Brain microvascular endothelial cell (primary cell): ENCODE results near the gene SPRY1.

Source experiments
- DNase-seq: peaks from one replicate; pipeline ENCODE4 v3.0.0-alpha.2; 2020
- H3K27ac ChIP-seq: fragments of 250-450 bp; sonication (Bioruptor Pico); 2 replicates; pipeline ENCODE4 v1.5.1; 2020; ENCODE audit warnings: mild to moderate bottlenecking, moderate library complexity
- H3K27me3 ChIP-seq: fragments of 250-450 bp; sonication (Bioruptor Pico); replicated peaks from 2 replicates; pipeline ENCODE4 v1.5.1; 2020; ENCODE audit warnings: mild to moderate bottlenecking
- H3K36me3 ChIP-seq: fragments of 250-450 bp; sonication (Bioruptor Pico); replicated peaks from 2 replicates; pipeline ENCODE4 v1.5.1; 2020; ENCODE audit warnings: mild to moderate bottlenecking
- H3K4me3 ChIP-seq: 2 replicates; pipeline ENCODE4 v1.5.1; 2011; ENCODE audit warnings: low read depth, mild to moderate bottlenecking, control low read depth, low read length, moderate library complexity
- in situ Hi-C: cut with HindIII; loops from 2 replicates; pipeline ENCODE4 v1.10.0; 2017; ENCODE audit warnings: low sequenced_read_pairs, low pct_ligation_motif_present
- TF ChIP-seq, protein P1 (sequence below): IDR thresholded peaks from 2 replicates; pipeline ENCODE4 v1.5.1; 2011; ENCODE audit warnings: low read depth, mild to moderate bottlenecking, moderate library complexity, low read length, control low read depth, inconsistent platforms; ENCODE audit errors: missing control alignments

SPRY1 gene, protein sequence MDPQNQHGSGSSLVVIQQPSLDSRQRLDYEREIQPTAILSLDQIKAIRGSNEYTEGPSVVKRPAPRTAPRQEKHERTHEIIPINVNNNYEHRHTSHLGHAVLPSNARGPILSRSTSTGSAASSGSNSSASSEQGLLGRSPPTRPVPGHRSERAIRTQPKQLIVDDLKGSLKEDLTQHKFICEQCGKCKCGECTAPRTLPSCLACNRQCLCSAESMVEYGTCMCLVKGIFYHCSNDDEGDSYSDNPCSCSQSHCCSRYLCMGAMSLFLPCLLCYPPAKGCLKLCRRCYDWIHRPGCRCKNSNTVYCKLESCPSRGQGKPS

DNA sequence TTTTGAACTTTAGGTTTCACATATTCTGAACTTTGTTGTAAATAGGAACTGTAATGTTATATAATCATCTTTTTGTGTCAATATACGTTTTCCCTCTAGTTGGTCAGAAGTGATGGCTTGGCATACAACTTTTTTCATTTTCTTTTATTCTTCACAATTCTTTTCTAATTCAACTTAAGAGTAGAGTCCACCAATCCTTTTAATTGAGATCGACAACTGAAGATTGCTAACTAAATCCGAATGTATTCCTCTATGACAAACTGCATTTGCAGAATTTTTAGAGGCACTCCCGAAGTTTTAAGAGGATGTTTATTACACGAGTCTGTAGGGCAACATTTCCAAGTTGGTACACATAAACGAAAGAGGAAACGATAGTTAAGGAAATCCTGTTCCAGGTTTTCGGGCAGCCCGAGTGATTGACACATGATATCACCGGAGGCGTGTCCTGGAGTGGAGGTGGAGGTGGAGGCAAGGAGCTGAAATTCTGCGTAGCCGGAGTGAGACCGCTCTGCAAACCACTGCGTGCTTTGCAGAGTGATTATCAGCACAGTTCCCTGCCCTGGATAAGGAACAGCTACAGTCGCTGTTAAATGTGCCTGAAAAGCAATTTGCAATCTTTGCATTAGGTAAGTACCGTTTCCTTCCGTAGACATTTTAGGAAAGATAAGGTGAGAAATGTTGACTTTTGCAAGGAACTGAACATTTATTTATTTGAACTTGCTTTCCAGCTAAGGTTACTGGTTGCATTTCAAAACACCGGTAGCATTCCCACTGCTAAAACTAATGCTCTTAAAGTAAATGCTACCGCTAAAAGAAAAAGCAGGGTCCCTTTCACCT, at the start of gene SPRY1:
Gene SPRY1 (plus strand): TSS at position 489 of the 837 bp plus-strand sequence. CDS start 4,797 bp downstream, outside the sequence.
- peak within 1 kb of the TSS; percentile 73 for H3K27ac ChIP-seq
- H3K36me3 ChIP-seq: no peaks in the 10 kb centered on the region
- peak within 1 kb of the TSS; percentile 81 for H3K4me3 ChIP-seq
- TF ChIP-seq, protein P1, sequence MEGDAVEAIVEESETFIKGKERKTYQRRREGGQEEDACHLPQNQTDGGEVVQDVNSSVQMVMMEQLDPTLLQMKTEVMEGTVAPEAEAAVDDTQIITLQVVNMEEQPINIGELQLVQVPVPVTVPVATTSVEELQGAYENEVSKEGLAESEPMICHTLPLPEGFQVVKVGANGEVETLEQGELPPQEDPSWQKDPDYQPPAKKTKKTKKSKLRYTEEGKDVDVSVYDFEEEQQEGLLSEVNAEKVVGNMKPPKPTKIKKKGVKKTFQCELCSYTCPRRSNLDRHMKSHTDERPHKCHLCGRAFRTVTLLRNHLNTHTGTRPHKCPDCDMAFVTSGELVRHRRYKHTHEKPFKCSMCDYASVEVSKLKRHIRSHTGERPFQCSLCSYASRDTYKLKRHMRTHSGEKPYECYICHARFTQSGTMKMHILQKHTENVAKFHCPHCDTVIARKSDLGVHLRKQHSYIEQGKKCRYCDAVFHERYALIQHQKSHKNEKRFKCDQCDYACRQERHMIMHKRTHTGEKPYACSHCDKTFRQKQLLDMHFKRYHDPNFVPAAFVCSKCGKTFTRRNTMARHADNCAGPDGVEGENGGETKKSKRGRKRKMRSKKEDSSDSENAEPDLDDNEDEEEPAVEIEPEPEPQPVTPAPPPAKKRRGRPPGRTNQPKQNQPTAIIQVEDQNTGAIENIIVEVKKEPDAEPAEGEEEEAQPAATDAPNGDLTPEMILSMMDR: no peak
- peak; percentile 94 for DNase-seq
- H3K27me3 ChIP-seq: no peaks in the 10 kb centered on the region
- in situ Hi-C loops: no loop called here

DNA sequence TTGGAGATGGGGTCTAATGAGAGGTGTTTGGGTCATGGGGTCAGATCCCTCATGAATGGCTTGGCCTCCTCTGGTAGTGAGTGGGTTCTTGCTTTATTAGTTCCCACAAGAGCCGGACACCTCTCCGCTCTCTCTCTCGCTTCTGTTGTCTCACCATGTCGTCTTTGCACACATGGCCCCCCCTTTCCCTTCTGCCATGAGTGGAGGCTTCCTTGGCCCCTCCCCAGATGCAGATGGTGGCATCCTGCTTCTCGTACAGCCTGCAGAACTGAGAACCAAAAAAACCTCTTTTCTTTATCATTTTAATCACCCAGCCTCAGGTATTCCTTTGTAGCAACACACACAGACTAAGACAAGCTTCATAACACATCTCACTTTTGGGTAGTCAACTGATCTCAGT, 49.6 kb upstream of the SPRY1 start:
- no peak overlapping the region for H3K27ac ChIP-seq
- no peaks in the 10 kb centered on the region for H3K27me3 ChIP-seq
- in situ Hi-C loops: no loop called here
- TF ChIP-seq, protein P1: no peak
- no peak overlapping the region for H3K4me3 ChIP-seq
- H3K36me3 ChIP-seq: no peaks in the 10 kb centered on the region
- no peak for DNase-seq

DNA sequence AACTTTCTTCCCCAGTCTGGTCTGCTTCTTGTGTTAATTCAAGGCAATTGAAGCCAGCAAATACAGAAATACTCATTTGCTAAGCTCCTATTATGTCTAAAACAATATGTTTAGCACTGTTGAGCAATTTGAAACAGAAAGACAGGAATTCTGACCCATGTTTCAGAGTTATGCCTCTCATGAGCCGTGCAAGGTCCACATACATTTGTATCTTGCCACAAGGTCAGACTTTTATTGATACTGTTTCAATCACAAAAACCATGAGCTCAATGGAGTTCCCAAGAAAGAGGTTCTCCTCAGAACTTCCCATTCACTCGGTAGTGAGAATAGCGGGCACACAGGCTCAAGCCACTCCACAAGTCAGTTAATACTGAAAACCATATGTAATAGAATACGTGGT, 47.6 kb upstream of the SPRY1 start:
- in situ Hi-C loops: no loop called here

DNA sequence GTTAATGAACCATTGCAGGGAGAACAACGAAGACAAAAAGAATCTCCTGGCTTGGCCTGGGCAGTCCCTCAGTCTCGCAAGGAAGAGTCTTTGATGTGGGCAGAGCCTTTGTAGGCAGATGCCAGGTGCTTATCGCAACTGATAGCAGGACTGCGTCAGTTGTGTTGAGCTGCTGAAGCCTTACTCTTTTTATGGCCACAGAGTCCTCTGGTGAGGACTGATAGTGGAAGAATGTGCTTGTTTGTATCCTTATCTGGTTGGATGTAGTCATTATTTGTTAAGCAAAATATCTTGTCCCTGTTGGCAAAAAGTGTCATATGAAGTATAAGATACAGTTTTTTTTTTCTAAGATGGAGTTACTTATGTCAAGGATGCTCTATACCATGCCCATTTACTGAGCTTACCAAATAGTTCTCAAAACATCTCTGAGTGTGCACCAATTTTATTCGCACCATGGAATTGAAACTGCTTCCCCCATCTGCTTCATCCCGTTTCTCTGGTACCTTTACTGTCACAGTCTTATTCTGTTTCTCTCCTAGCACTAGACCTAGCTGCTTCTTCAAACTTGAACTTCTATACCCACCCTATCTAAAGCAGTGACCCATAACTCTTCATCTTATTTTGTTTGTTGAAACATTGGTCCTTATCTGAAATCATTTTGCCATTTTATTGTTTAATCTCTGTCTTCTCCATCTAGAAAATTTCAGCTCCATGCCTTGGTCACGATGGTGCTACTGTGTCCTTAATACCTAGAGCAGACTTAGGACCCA, 47.0 kb upstream of the SPRY1 start:
- Histone ChIP-seq H3K4me3 (no peak overlapping the region), H3K27me3 (no peaks in the 10 kb centered on the region), H3K27ac (no peak overlapping the region), H3K36me3 (no peaks in the 10 kb centered on the region)
- in situ Hi-C loops: no loop called here
- DNase-seq: no peak
- TF ChIP-seq, protein P1: no peak

More for the DNA sequence above, 47.6 kb upstream of the SPRY1 start:
- no peaks in the 10 kb centered on the region for H3K36me3 ChIP-seq
- TF ChIP-seq, protein P1: no peak
- no peak overlapping the region for H3K4me3 ChIP-seq
- DNase-seq: no peak
- H3K27ac ChIP-seq: no peak overlapping the region
- no peaks in the 10 kb centered on the region for H3K27me3 ChIP-seq

DNA sequence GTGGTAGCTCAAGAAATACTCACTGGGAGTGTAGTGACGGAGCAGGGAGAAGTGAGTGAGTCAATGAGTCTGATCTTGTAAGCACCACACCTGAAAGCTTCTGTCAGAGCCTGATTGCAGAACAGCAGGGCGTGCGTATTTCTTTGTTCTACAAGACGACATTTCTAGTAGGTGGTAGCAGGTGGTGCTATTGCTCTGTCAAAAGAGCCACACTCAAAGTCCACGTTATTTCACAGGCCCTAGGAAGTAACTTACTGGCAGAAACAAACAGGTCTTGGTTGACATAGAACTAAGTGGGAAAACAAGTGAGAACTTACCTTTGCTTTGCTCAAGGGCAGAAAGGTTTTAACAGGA, 46.4 kb upstream of the SPRY1 start:
- H3K27me3 ChIP-seq: no peaks in the 10 kb centered on the region
- TF ChIP-seq, protein P1: no peak
- no peaks in the 10 kb centered on the region for H3K36me3 ChIP-seq
- H3K27ac ChIP-seq: no peak overlapping the region
- in situ Hi-C loops: no loop called here
- no peak overlapping the region for H3K4me3 ChIP-seq
- DNase-seq: no peak
